HG02610 (cell line): ENCODE measurements around the gene BMPR1B.
"Not testable (repeated sequence)": the region's sequence is repeated elsewhere in the genome, so short reads cannot be mapped to it uniquely, and the experiment has no call there.

Experiments used
- ATAC-seq: cut with Tn5 transposase; IDR thresholded peaks from one replicate; pipeline ENCODE4 v1.9.1; 2021; ENCODE audit warnings: mild to moderate bottlenecking, moderate library complexity; ENCODE audit not compliant: unreplicated experiment

BMPR1B gene

DNA sequence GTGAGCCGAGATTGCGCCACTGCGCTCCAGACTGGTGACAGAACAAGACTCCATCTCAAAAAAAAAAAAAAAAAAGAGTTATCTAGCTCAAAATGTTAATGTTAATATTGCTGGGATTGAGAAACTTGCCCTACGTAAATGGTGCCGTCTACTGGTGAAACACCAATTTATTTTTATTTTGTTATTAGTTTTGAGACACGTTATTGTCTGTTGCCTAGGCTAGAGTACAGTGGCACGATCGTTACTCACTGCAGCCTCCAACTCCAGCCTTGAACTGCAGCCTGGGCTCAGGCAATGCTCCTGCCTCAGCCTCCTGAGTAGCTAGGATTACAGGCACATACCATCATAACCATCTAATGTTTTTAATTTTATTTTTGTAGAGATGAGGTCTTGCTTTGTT, 262.8 kb downstream of the BMPR1B start:
- no peak for ATAC-seq

DNA sequence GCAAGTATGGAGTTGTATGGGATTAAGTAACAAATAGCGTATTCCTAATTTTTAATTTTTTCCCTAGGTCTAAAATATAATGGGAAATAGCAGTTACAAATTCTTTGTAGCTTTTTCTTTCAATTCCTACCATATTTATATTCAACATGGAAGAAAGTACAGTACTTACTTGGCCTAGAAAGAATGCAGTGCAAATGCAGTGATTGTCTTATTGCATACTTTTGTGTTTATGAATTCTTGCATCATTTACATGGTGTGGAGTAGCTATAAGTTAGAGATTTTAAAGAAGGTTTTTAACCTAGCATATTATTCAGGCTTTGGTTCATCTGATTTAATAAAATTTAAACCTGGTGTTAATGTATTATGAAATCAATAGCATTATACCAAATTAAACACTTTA, 263.3 kb downstream of the BMPR1B start:
- no peak for ATAC-seq

DNA sequence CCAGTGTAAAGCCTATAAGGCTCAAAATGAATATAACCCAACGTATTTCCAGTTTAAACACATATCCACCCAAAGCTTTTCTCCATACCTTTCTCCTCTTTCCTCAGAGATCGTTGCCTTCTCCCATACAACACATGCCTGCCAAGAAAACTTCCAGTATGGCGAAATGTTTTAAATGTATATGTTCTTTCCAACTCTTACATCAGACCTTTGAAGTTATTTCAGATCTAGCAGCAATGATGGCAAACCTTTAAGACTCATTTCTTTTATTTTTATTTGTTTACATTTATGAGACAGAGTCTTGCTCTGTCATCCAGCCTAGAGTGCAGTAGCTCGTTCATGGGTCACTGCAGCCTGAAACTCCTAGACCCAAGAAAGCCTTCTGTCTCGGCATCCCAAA, 265.4 kb downstream of the BMPR1B start:
- ATAC-seq, result no peak

DNA sequence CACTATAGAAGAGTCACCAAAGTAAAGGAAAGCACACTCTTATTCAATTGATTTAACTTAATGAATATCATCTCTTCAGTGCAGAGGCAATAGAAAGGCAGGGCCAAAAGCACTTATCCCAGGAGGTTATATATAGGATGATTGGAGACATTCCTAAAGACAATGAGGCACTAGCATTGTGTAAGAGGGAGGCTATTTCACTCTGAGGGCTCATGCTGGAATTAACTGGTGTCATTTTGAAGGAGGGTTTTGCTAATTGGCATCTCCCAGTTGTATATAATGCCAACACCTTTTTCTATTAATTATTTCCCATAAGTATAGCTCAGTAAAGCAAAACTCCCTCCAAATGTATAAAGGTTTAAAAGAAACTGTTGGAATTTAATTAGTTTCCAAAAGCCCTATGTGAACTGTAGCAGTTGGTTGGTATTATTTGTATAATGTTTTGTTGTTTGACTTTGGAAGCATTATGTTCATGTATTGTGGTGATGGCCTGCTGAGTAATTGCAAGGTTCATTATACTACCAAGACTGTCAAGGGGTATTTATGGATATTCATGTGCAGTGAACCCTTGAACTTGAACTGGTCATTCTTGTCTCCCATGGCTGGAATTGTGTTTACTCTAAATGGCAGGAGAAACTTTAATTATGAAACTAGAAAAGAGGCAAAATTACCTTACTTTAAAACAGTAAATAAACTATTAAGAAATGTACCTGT, 270.3 kb downstream of the BMPR1B start:
- no peak for ATAC-seq

- no peak for ATAC-seq
Measured at GRCh38 chr4:95038791-95039190, 281.0 kb downstream of the BMPR1B start.

- ATAC-seq, result no peak
Measured at GRCh38 chr4:95044324-95044837, 286.6 kb downstream of the BMPR1B start.

- no peak for ATAC-seq
Measured at GRCh38 chr4:95045429-95045828, 287.7 kb downstream of the BMPR1B start.

DNA sequence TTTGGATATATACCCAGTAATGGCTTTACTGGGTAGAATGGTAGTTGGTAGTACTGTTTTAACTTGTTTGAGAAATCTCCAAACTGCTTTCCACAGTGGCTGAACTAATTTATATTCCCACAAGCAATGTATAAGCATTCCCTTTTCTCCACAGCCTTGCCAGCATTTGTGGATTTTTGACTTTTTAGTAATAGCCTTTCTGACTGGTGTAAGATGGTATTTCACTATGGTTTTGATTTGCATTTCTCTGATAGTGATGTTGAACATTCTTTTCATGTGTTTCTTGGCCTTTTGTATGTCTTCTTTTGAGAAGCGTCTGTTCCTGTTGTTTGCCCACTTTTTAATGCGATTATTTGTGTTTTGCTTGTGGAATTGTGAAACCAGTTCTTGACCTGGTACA, 290.5 kb downstream of the BMPR1B start:
- no peak for ATAC-seq

DNA sequence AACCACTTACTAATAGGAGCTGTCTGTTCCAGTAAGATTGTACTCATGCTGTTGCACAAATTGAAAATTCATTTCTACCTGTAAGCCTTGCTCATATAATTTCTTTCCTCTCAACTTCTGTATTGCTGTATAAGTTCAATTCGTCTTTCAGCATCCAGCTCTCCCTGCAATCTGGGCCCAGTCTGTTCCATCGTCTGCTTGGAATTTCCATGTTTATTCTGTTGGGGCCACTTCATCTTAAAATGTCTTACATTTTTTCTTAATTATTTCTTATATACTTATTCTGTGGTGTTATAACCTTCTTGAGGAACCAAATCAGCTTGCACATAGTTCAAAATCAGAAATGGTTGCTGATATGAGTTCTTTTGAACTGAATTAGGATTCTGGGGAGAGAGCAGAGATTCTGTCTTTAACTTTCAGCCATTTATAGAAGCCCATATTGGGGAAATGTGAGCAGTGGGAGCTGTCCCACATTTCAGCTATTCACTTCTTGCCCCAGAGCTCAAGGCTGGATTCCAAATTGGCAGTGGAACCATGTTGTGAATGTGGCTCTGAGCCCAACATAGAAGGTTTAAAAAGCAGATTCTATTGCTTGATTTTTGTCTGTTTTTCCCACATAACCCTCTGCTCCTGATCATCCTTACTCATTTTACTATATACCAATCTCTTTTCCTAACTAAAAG, 291.9 kb downstream of the BMPR1B start:
- ATAC-seq, result no peak

- no peak for ATAC-seq
Measured at GRCh38 chr4:95050980-95051701, 293.4 kb downstream of the BMPR1B start.

- ATAC-seq, result no peak
Measured at GRCh38 chr4:95051702-95052020, 293.9 kb downstream of the BMPR1B start.

GRCh38 chr4:95058991-95059390, 301.2 kb downstream of the BMPR1B start:
- ATAC-seq, result no peak

DNA sequence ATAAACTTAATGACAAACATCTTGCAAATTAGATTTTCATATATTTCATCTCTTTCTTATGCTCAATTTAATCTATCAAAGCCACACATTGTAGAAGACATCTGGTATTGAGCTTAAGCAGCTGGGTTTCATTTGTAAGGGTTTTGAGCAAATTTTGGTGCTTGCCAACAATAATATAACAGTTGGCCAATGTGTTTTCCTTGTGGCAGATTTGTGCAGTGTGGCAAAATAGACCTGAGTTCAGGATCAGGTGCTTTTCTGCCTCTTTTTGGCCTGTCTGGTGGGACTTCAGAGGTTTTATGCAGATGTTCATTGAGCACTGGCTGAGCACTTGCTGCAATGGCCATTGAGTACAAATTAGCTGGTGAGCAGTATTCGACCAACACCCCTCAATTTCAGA, 301.9 kb downstream of the BMPR1B start:
- no peak for ATAC-seq

- no peak for ATAC-seq
Measured at GRCh38 chr4:95061220-95061619, 303.5 kb downstream of the BMPR1B start.

GRCh38 chr4:95061801-95062200, 304.0 kb downstream of the BMPR1B start:
- not testable (repeated sequence) for ATAC-seq

- ATAC-seq, result no peak
Measured at GRCh38 chr4:95066050-95066449, 308.3 kb downstream of the BMPR1B start.

GRCh38 chr4:95068401-95068800, 310.6 kb downstream of the BMPR1B start:
- no peak for ATAC-seq

- ATAC-seq, result no peak
Measured at GRCh38 chr4:95068818-95069478, 311.2 kb downstream of the BMPR1B start.

DNA sequence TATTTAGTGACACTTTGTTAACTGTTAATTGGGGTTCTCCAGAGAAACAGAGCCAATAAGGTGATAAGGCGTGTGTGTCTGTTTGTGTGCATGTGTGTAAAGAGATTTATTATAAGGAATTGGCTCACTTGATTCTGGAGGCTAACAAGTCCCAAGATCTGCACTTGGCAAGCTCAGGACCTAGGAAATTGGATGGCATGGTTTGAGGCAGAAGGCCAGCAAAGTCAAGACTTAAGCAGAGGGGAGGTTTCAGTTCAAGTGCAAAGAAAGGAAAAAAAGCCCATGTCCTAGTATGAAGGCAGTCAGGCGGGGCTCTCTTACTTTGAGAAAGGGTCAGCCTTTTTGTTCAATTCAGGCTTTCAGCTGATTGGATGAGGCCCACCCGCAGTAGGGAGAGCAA, 314.1 kb downstream of the BMPR1B start:
- no peak for ATAC-seq

DNA sequence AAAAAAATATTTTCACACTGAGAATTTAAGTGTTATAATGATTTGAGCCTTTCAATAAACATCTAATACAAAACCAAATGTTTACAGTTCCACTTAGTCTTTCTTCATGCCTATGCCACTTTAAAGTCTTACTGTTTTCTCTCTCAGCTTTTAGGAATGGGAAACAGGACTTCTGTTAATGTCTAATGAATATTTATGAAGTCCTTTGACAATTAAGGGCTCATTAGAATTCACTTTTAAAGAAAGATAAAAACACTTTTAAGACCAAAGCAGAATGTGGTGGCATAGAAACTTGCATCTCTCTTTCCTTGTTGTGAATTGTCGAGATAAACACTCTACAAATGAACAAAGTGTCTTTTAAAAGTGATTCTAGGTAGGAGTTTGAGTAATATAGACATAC, 315.9 kb downstream of the BMPR1B start:
- no peak for ATAC-seq

DNA sequence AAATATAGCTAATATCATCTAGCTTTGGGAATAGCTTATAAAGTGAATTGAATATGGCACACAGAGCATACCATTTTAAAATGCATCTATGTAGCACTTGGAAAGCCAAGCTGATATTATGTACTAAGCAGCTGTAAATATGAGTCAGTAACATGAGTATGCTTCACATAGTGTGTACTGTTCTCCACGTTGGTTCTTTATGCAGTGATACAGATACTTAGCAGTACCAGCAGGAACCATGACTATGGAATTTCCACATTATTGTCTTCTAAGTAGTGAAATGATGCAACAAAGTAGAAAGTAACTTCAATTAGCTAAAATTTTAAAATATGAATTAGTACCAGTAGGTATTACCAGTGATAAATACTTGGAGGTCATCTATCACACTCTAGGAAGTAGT, 320.1 kb downstream of the BMPR1B start:
- ATAC-seq, result no peak
